ENCODE results near the gene PADI2.

The PADI2 gene

GRCh38 chr1:17082761-17083160, 36.5 kb downstream of the PADI2 start:
- H3K4me1 ChIP-seq (ENCODE audit: control insufficient read depth, insufficient read depth, low read length): no peaks in the 10 kb centered on the region
- no peak overlapping the region for H3K9ac ChIP-seq (ENCODE audit: low read depth, low read length)
- H3K9me3 ChIP-seq (ENCODE audit: control insufficient read depth, insufficient read depth, low read length): no peaks in the 10 kb centered on the region
- H3K27me3 ChIP-seq (ENCODE audit: control insufficient read depth, insufficient read depth, low read length): no peaks in the 10 kb centered on the region
- H3K27ac ChIP-seq (ENCODE audit: low read depth, low read length): no peak overlapping the region
- no peak overlapping the region for H3K4me3 ChIP-seq (ENCODE audit: low read depth, low read length)
- no peaks in the 10 kb centered on the region for H3K36me3 ChIP-seq (ENCODE audit: control insufficient read depth, insufficient read depth, low read length)

- H3K4me1 ChIP-seq (ENCODE audit: control insufficient read depth, insufficient read depth, low read length): no peaks in the 10 kb centered on the region
- H3K9ac ChIP-seq (ENCODE audit: low read depth, low read length): no peak overlapping the region
- no peaks in the 10 kb centered on the region for H3K27me3 ChIP-seq (ENCODE audit: control insufficient read depth, insufficient read depth, low read length)
- H3K36me3 ChIP-seq (ENCODE audit: control insufficient read depth, insufficient read depth, low read length): no peaks in the 10 kb centered on the region
- no peak overlapping the region for H3K4me3 ChIP-seq (ENCODE audit: low read depth, low read length)
- H3K9me3 ChIP-seq (ENCODE audit: control insufficient read depth, insufficient read depth, low read length): no peaks in the 10 kb centered on the region
- no peak overlapping the region for H3K27ac ChIP-seq (ENCODE audit: low read depth, low read length)
These were observed 37.8 kb downstream of the PADI2 start for GRCh38 chr1:17081439-17081838.

- no peaks in the 10 kb centered on the region for H3K4me1 ChIP-seq (ENCODE audit: control insufficient read depth, insufficient read depth, low read length)
- no peak overlapping the region for H3K4me3 ChIP-seq (ENCODE audit: low read depth, low read length)
- no peaks in the 10 kb centered on the region for H3K36me3 ChIP-seq (ENCODE audit: control insufficient read depth, insufficient read depth, low read length)
- no peaks in the 10 kb centered on the region for H3K27me3 ChIP-seq (ENCODE audit: control insufficient read depth, insufficient read depth, low read length)
- H3K9ac ChIP-seq (ENCODE audit: low read depth, low read length): no peak overlapping the region
- H3K27ac ChIP-seq (ENCODE audit: low read depth, low read length): no peak overlapping the region
- no peaks in the 10 kb centered on the region for H3K9me3 ChIP-seq (ENCODE audit: control insufficient read depth, insufficient read depth, low read length)
These were observed 38.4 kb downstream of the PADI2 start for GRCh38 chr1:17080880-17081279.

- Histone ChIP-seq H3K9me3 (ENCODE audit: control insufficient read depth, insufficient read depth, low read length) (no peaks in the 10 kb centered on the region), H3K27ac (ENCODE audit: low read depth, low read length) (no peak overlapping the region), H3K27me3 (ENCODE audit: control insufficient read depth, insufficient read depth, low read length) (no peaks in the 10 kb centered on the region), H3K4me3 (ENCODE audit: low read depth, low read length) (no peak overlapping the region), H3K9ac (ENCODE audit: low read depth, low read length) (no peak overlapping the region), H3K36me3 (ENCODE audit: control insufficient read depth, insufficient read depth, low read length) (no peaks in the 10 kb centered on the region), H3K4me1 (ENCODE audit: control insufficient read depth, insufficient read depth, low read length) (no peaks in the 10 kb centered on the region)
These were observed 39.0 kb downstream of the PADI2 start for GRCh38 chr1:17080085-17080759.

- Histone ChIP-seq H3K4me3 (ENCODE audit: low read depth, low read length) (no peak overlapping the region), H3K9ac (ENCODE audit: low read depth, low read length) (no peak overlapping the region), H3K36me3 (ENCODE audit: control insufficient read depth, insufficient read depth, low read length) (no peaks in the 10 kb centered on the region), H3K4me1 (ENCODE audit: control insufficient read depth, insufficient read depth, low read length) (no peaks in the 10 kb centered on the region), H3K27ac (ENCODE audit: low read depth, low read length) (no peak overlapping the region), H3K27me3 (ENCODE audit: control insufficient read depth, insufficient read depth, low read length) (no peaks in the 10 kb centered on the region), H3K9me3 (ENCODE audit: control insufficient read depth, insufficient read depth, low read length) (no peaks in the 10 kb centered on the region)
These were observed 40.0 kb downstream of the PADI2 start for GRCh38 chr1:17078991-17079868.

- Histone ChIP-seq H3K36me3 (ENCODE audit: control insufficient read depth, insufficient read depth, low read length) (no peaks in the 10 kb centered on the region), H3K27me3 (ENCODE audit: control insufficient read depth, insufficient read depth, low read length) (no peaks in the 10 kb centered on the region), H3K4me3 (ENCODE audit: low read depth, low read length) (no peak overlapping the region), H3K9me3 (ENCODE audit: control insufficient read depth, insufficient read depth, low read length) (no peaks in the 10 kb centered on the region), H3K4me1 (ENCODE audit: control insufficient read depth, insufficient read depth, low read length) (no peaks in the 10 kb centered on the region), H3K9ac (ENCODE audit: low read depth, low read length) (no peak overlapping the region), H3K27ac (ENCODE audit: low read depth, low read length) (no peak overlapping the region)
These were observed 43.6 kb downstream of the PADI2 start for GRCh38 chr1:17075470-17076255.

GRCh38 chr1:17071794-17072193, 47.5 kb downstream of the PADI2 start:
- no peak overlapping the region for H3K9ac ChIP-seq (ENCODE audit: low read depth, low read length)
- H3K4me1 ChIP-seq (ENCODE audit: control insufficient read depth, insufficient read depth, low read length): no peaks in the 10 kb centered on the region
- no peaks in the 10 kb centered on the region for H3K9me3 ChIP-seq (ENCODE audit: control insufficient read depth, insufficient read depth, low read length)
- no peak overlapping the region for H3K4me3 ChIP-seq (ENCODE audit: low read depth, low read length)
- H3K27me3 ChIP-seq (ENCODE audit: control insufficient read depth, insufficient read depth, low read length): no peaks in the 10 kb centered on the region
- H3K27ac ChIP-seq (ENCODE audit: low read depth, low read length): no peak overlapping the region
- H3K36me3 ChIP-seq (ENCODE audit: control insufficient read depth, insufficient read depth, low read length): no peaks in the 10 kb centered on the region

GRCh38 chr1:17070163-17070525, 49.1 kb downstream of the PADI2 start:
- Histone ChIP-seq H3K4me1 (ENCODE audit: control insufficient read depth, insufficient read depth, low read length) (no peaks in the 10 kb centered on the region), H3K9me3 (ENCODE audit: control insufficient read depth, insufficient read depth, low read length) (no peaks in the 10 kb centered on the region), H3K27ac (ENCODE audit: low read depth, low read length) (no peak overlapping the region), H3K9ac (ENCODE audit: low read depth, low read length) (no peak overlapping the region), H3K36me3 (ENCODE audit: control insufficient read depth, insufficient read depth, low read length) (no peaks in the 10 kb centered on the region), H3K27me3 (ENCODE audit: control insufficient read depth, insufficient read depth, low read length) (no peaks in the 10 kb centered on the region), H3K4me3 (ENCODE audit: low read depth, low read length) (no peak overlapping the region)

- Histone ChIP-seq H3K9ac (ENCODE audit: low read depth, low read length) (no peak overlapping the region), H3K27me3 (ENCODE audit: control insufficient read depth, insufficient read depth, low read length) (no peaks in the 10 kb centered on the region), H3K27ac (ENCODE audit: low read depth, low read length) (no peak overlapping the region), H3K36me3 (ENCODE audit: control insufficient read depth, insufficient read depth, low read length) (no peaks in the 10 kb centered on the region), H3K4me3 (ENCODE audit: low read depth, low read length) (no peak overlapping the region), H3K9me3 (ENCODE audit: control insufficient read depth, insufficient read depth, low read length) (no peaks in the 10 kb centered on the region), H3K4me1 (ENCODE audit: control insufficient read depth, insufficient read depth, low read length) (no peaks in the 10 kb centered on the region)
These were observed 49.6 kb downstream of the PADI2 start for GRCh38 chr1:17069452-17070162.

GRCh38 chr1:17068789-17069188, 50.5 kb downstream of the PADI2 start:
- Histone ChIP-seq H3K27ac (ENCODE audit: low read depth, low read length) (no peak overlapping the region), H3K4me1 (ENCODE audit: control insufficient read depth, insufficient read depth, low read length) (no peaks in the 10 kb centered on the region), H3K9ac (ENCODE audit: low read depth, low read length) (no peak overlapping the region), H3K27me3 (ENCODE audit: control insufficient read depth, insufficient read depth, low read length) (no peaks in the 10 kb centered on the region), H3K36me3 (ENCODE audit: control insufficient read depth, insufficient read depth, low read length) (no peaks in the 10 kb centered on the region), H3K4me3 (ENCODE audit: low read depth, low read length) (no peak overlapping the region), H3K9me3 (ENCODE audit: control insufficient read depth, insufficient read depth, low read length) (no peaks in the 10 kb centered on the region)

All from HUES48 (cell line).